ENCODE data around the gene CCDC61. TPM values are rescaled to one million over a fixed set of nuclear protein-coding genes. Genes with fewer than 3 reads are reported as not detected.
A peak's percentile ranks its signal among the peaks of the same experiment; 100 is the strongest.

CCDC61 gene
- polyA plus RNA-seq, 3 donors: 4.3 to 8.8 (median 6.1) TPM

DNA sequence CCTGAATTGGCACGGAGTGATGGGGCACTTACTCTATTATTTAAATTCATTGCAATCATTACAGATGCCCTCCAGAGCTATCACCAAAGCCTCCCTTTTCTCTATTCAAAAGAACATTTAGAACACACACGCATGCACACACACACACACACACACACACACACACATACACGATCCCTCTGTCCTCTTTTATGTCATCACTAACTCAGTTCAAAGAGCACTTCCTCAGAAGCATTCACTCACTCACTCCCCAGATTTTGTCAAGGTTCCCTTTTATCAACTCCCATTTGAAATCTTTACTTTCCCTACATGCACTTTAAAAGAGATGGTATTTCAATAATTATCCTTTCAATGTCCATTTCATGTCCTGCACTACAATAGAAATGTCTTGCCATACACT, 67.9 kb downstream of the CCDC61 start:
- Histone ChIP-seq H3K4me2 (replicated peaks; ENCODE audit: extremely low read depth, low read length, poor library complexity, severe bottlenecking) (no peak overlapping the region), H3K9me3 (replicated peaks in 1 of 2; ENCODE audit: control insufficient read depth in 1 of 2, insufficient read depth in 1 of 2, low read length in 2 of 2) (peaks cover 6 to 23% of the 10 kb centered on the region in 2 donors), H2AFZ (ENCODE audit: insufficient read depth, low read depth, low read length, poor library complexity, severe bottlenecking) (no peak overlapping the region), H3K36me3 (replicated peaks in 1 of 2; ENCODE audit: control insufficient read depth in 1 of 2, insufficient read depth in 2 of 2, low read length in 2 of 2) (no peaks in the 10 kb centered on the region), H3K27me3 (ENCODE audit: control insufficient read depth in 2 of 2, insufficient read depth in 2 of 2, low read length in 2 of 2) (peaks cover 29 to 50% of the 10 kb centered on the region in 2 donors), H3K4me3 (replicated peaks in 1 of 3; ENCODE audit: low read depth in 2 of 3, low read length in 3 of 3) (no peak overlapping the region), H3K4me1 (ENCODE audit: control insufficient read depth in 1 of 2, insufficient read depth in 2 of 2, low read length in 2 of 2) (peaks cover under 1 to 2% of the 10 kb centered on the region in 2 donors), H3K79me2 (ENCODE audit: insufficient read depth, low read length) (no peaks in the 10 kb centered on the region), H3K9ac (ENCODE audit: insufficient read depth, low read length, poor library complexity, severe bottlenecking) (no peak overlapping the region), H3K27ac (ENCODE audit: low read depth in 1 of 2, low read length in 2 of 2) (no peak overlapping the region), H4K20me1 (ENCODE audit: insufficient read depth, low read length) (no peaks in the 10 kb centered on the region)
- Mint-ChIP-seq H3K4me3 (no peak overlapping the region), H3K36me3 (no peaks in the 10 kb centered on the region), H3K27me3 (ENCODE audit: low read depth in 3 of 3) (peaks cover 36 to 64% (median 39%) of the 10 kb centered on the region in 3 donors), H3K9me3 (peaks cover 0 to 23% (median 13%) of the 10 kb centered on the region in 7 donors), H3K27ac (no peak overlapping the region), H3K4me1 (peaks cover 3% of the 10 kb centered on the region)
- DNase-seq: no peak
- TF ChIP-seq, protein P1, sequence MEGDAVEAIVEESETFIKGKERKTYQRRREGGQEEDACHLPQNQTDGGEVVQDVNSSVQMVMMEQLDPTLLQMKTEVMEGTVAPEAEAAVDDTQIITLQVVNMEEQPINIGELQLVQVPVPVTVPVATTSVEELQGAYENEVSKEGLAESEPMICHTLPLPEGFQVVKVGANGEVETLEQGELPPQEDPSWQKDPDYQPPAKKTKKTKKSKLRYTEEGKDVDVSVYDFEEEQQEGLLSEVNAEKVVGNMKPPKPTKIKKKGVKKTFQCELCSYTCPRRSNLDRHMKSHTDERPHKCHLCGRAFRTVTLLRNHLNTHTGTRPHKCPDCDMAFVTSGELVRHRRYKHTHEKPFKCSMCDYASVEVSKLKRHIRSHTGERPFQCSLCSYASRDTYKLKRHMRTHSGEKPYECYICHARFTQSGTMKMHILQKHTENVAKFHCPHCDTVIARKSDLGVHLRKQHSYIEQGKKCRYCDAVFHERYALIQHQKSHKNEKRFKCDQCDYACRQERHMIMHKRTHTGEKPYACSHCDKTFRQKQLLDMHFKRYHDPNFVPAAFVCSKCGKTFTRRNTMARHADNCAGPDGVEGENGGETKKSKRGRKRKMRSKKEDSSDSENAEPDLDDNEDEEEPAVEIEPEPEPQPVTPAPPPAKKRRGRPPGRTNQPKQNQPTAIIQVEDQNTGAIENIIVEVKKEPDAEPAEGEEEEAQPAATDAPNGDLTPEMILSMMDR (IDR thresholded peaks at IDR 0.05): no peak
- WGBS (ENCODE audit: insufficient coverage): 57% methylated on average over 2 of the region's 3 CpGs
- intact Hi-C loops (cut with micrococcal nuclease): no loop called here

DNA sequence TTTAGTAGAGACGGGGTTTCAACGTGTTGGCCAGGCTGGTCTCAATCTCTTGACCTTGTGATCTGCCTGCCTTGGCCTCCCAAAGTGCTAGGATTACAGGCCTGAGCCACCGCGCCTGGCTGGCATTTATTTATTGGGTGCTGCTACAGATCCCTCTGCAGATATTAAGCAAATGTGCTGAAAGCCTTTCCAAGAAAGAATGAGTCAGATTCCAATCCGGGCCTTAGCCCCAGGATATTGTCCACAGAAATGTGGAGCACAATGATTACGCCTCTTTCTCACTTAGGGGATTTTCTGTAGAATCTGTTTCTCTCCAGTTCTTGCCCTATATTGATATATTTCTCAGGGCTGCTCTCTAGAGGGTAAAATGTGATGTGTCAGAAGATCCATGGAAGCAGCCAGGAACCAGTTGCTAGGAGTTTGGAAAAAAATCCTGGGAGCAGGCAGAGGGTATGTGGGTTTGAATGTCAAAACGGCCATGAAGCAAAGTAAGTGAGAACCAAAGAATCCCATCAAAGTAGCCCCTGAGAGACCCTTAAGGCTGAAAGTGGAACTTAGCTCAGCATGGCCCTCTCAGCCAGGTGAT, 70.3 kb downstream of the CCDC61 start:
- no peak overlapping the region for H2AFZ ChIP-seq (ENCODE audit: insufficient read depth, low read depth, low read length, poor library complexity, severe bottlenecking)
- H3K27ac ChIP-seq (ENCODE audit: low read depth in 1 of 2, low read length in 2 of 2): no peak overlapping the region
- no peaks in the 10 kb centered on the region for H3K36me3 ChIP-seq (replicated peaks in 1 of 2; ENCODE audit: control insufficient read depth in 1 of 2, insufficient read depth in 2 of 2, low read length in 2 of 2)
- peaks cover 0 to 7% of the 10 kb centered on the region in 2 donors for H3K9me3 ChIP-seq (replicated peaks in 1 of 2; ENCODE audit: control insufficient read depth in 1 of 2, insufficient read depth in 1 of 2, low read length in 2 of 2)
- Mint-ChIP-seq H3K27ac (no peak overlapping the region), H3K4me3 (peak overlapping the region in 1 of 2 donors; percentile 33), H3K9me3 (peaks cover 0 to 9% (median 4%) of the 10 kb centered on the region in 7 donors), H3K36me3 (no peaks in the 10 kb centered on the region), H3K27me3 (ENCODE audit: low read depth in 3 of 3) (peaks cover 52 to 74% (median 57%) of the 10 kb centered on the region in 3 donors), H3K4me1 (peaks cover 15% of the 10 kb centered on the region)
- intact Hi-C loops (cut with micrococcal nuclease): no loop called here
- no peaks in the 10 kb centered on the region for H3K79me2 ChIP-seq (ENCODE audit: insufficient read depth, low read length)
- H3K27me3 ChIP-seq (ENCODE audit: control insufficient read depth in 2 of 2, insufficient read depth in 2 of 2, low read length in 2 of 2): peaks cover 45 to 60% of the 10 kb centered on the region in 2 donors
- no peak overlapping the region for H3K9ac ChIP-seq (ENCODE audit: insufficient read depth, low read length, poor library complexity, severe bottlenecking)
- DNase-seq: no peak
- H4K20me1 ChIP-seq (ENCODE audit: insufficient read depth, low read length): no peaks in the 10 kb centered on the region
- no peak overlapping the region for H3K4me3 ChIP-seq (replicated peaks in 1 of 3; ENCODE audit: low read depth in 2 of 3, low read length in 3 of 3)
- 75% methylated on average over 5 of the region's 7 CpGs for WGBS (ENCODE audit: insufficient coverage)
- H3K4me2 ChIP-seq (replicated peaks; ENCODE audit: extremely low read depth, low read length, poor library complexity, severe bottlenecking): no peak overlapping the region
- peaks cover 10 to 12% of the 10 kb centered on the region in 2 donors for H3K4me1 ChIP-seq (ENCODE audit: control insufficient read depth in 1 of 2, insufficient read depth in 2 of 2, low read length in 2 of 2)
- TF ChIP-seq, protein P1 (IDR thresholded peaks at IDR 0.05): no peak
